Measurements from ENCODE around the gene PRR14L. TPM values are rescaled to one million over a fixed set of nuclear protein-coding genes. Genes with fewer than 3 reads are reported as not detected.
A peak's percentile ranks its signal among the peaks of the same experiment; 100 is the strongest.

The PRR14L gene
- total and polyA plus RNA-seq, 2 of the 13 experiments (the other 11 are each of a cell fraction or from before 2014, with no cell fraction given): 6.6 to 16.5 TPM

- TF ChIP-seq NFAT5 (CRISPR knock-in tag; IDR thresholded peaks at IDR 0.05) (no peak), ZNF333 (CRISPR knock-in tag; IDR thresholded peaks at IDR 0.05; ENCODE audit: borderline replicate concordance) (no peak), NCOA2 (CRISPR knock-in tag; IDR thresholded peaks at IDR 0.05) (no peak)
These were observed 98.3 kb downstream of the PRR14L start (continued) for GRCh38 chr22:31651664-31652063.

DNA sequence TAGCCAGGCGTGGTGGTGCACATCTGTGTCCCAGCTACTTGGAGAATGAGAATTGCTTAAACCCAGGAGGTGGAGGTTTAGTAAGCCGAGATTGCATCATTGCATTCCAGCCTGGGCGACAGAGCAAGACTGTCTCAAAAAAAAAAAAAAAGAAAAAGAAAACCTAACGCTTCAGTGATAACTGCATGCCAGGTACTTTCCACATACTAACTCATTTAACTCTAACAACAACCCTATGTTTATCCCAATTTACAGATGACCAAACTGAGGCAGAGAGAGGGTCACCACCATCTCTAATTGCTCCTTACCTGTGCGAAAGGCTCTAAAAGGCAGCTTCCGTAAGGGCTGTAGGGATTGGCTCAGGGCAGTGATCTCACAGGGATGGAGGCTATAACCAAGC, 99.5 kb downstream of the PRR14L start:
- ATAC-seq: no peak
- Histone ChIP-seq H2AFZ (ENCODE audit: low read length) (no peak overlapping the region), H3K4me1 (ENCODE audit: insufficient read depth, low read length) (peaks cover 49% of the 10 kb centered on the region), H3K36me3 (replicated peaks in 1 of 2; ENCODE audit: control insufficient read depth in 1 of 2, insufficient read depth in 2 of 2, low read length in 2 of 2) (peaks cover 11 to 40% of the 10 kb centered on the region in 2 experiments), H3K79me2 (ENCODE audit: insufficient read depth, low read length) (peaks cover 53% of the 10 kb centered on the region), H4K20me1 (ENCODE audit: insufficient read depth, low read length) (peaks cover 26% of the 10 kb centered on the region), H3K9ac (ENCODE audit: insufficient read depth, low read depth, low read length) (no peak overlapping the region), H3K27me3 (ENCODE audit: control insufficient read depth in 1 of 2, insufficient read depth in 2 of 2, low read length in 2 of 2) (no peaks in the 10 kb centered on the region), H3K9me3 (ENCODE audit: low read length) (no peaks in the 10 kb centered on the region), H3K27ac (ENCODE audit: extremely low read length, insufficient read depth, low read length) (no peak overlapping the region), H3K4me3 (replicated peaks in 1 of 3; ENCODE audit: insufficient read depth in 1 of 3, low read depth in 2 of 3, low read length in 3 of 3) (no peak overlapping the region), H3K4me2 (ENCODE audit: low read depth, low read length) (no peak overlapping the region)
- POLR2A ChIA-PET: interaction anchor here (1.8 kb wide), 1 partner anchor 12 kb away, joined by 10 read pairs; the partner anchor contains the start of gene PISD
- 81% methylated on average over 6 of the region's 6 CpGs for WGBS (ENCODE audit: low lambda C conversion rate)
- DNase-seq (ENCODE audit: low spot score): no peak
- in situ Hi-C loops (cut with HindIII; ENCODE audit: extremely low pct_ligation_motif_present, low pct_unique_long_range_greater_than_20kb): loop anchor here (25.0 kb wide), 1 partner anchor 437 kb away; no protein-coding TSS in a partner anchor
- no peak for FAIRE-seq
- no TSS peak for BruUV-seq (replicated peaks)
- CTCF ChIA-PET (ENCODE audit: low intra/inter-chr PET ratio, low total read pairs): no interaction called here
- intact Hi-C loops (cut with micrococcal nuclease; ENCODE audit: unreplicated experiment): no loop called here
- 0 out of 2 replicates have a peak, but pooled peaks have one; percentile 65 for TF ChIP-seq ATF3 (CRISPR knock-in tag; IDR thresholded peaks at IDR 0.05)
- peak; percentile 39; the same call in 1 of the 2 replicates for TF ChIP-seq ATF7 (IDR thresholded peaks at IDR 0.05)
- TF ChIP-seq ATF7 (CRISPR knock-in tag; IDR thresholded peaks at IDR 0.05): no peak
- no peak for TF ChIP-seq STAG1 (CRISPR knock-in tag; IDR thresholded peaks at IDR 0.05)
- no peak for TF ChIP-seq HOXA7 (CRISPR knock-in tag; IDR thresholded peaks at IDR 0.05)
- TF ChIP-seq ZFP36L2 (CRISPR knock-in tag; IDR thresholded peaks at IDR 0.05): no peak
- TF ChIP-seq MED13 (CRISPR knock-in tag; IDR thresholded peaks at IDR 0.05): no peak
- TF ChIP-seq ZZZ3 (CRISPR knock-in tag; IDR thresholded peaks at IDR 0.05; ENCODE audit: borderline replicate concordance): no peak
- TF ChIP-seq ZSCAN25 (CRISPR knock-in tag; IDR thresholded peaks at IDR 0.05): no peak
- peak; percentile 18; the same call in 1 of the 2 replicates for TF ChIP-seq FOSL2 (CRISPR knock-in tag; IDR thresholded peaks at IDR 0.05)
- TF ChIP-seq MEF2D (CRISPR knock-in tag; IDR thresholded peaks at IDR 0.05): no peak
- TF ChIP-seq, protein P1, sequence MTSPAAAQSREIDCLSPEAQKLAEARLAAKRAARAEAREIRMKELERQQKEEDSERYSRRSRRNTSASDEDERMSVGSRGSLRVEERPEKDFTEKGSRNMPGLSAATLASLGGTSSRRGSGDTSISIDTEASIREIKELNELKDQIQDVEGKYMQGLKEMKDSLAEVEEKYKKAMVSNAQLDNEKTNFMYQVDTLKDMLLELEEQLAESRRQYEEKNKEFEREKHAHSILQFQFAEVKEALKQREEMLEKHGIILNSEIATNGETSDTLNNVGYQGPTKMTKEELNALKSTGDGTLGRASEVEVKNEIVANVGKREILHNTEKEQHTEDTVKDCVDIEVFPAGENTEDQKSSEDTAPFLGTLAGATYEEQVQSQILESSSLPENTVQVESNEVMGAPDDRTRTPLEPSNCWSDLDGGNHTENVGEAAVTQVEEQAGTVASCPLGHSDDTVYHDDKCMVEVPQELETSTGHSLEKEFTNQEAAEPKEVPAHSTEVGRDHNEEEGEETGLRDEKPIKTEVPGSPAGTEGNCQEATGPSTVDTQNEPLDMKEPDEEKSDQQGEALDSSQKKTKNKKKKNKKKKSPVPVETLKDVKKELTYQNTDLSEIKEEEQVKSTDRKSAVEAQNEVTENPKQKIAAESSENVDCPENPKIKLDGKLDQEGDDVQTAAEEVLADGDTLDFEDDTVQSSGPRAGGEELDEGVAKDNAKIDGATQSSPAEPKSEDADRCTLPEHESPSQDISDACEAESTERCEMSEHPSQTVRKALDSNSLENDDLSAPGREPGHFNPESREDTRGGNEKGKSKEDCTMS (CRISPR knock-in tag; conservative IDR thresholded peaks at IDR 0.05): no peak
- peak; percentile 64 for TF ChIP-seq ZNF629 (CRISPR knock-in tag; conservative IDR thresholded peaks at IDR 0.05)
- TF ChIP-seq RBM22 (optimal IDR thresholded peaks at IDR 0.05; ENCODE audit: low read length): no peak
- TF ChIP-seq SOX5 (CRISPR knock-in tag; IDR thresholded peaks at IDR 0.05; ENCODE audit: borderline replicate concordance): no peak

All from HepG2 (cell line).